Hepatocyte (in vitro differentiated cells): ENCODE results near the gene DNAJB13.

Experiments
- CTCF ChIP-seq: fragments of 200-600 bp; sonication (generic); IDR thresholded peaks from 2 replicates; pipeline ENCODE4 v1.5.1; 2016; ENCODE audit warnings: antibody characterized with exemption, mild to moderate bottlenecking; ENCODE audit not compliant: poor library complexity
- EZH2 ChIP-seq: fragments of 200-600 bp; sonication (generic); IDR thresholded peaks from 2 replicates; pipeline ENCODE4 v1.6.1; 2016; ENCODE audit warnings: antibody characterized with exemption, mild to moderate bottlenecking, borderline replicate concordance
- EZH2phosphoT487 ChIP-seq: fragments of 200-600 bp; sonication (generic); IDR thresholded peaks from one replicate; pipeline ENCODE4 v1.6.1; 2018; ENCODE audit warnings: antibody characterized with exemption, mild to moderate bottlenecking, low read depth, moderate library complexity; ENCODE audit not compliant: unreplicated experiment, severe bottlenecking

GRCh38 chr11:74010306-74011300 is 59.8 kb downstream of the DNAJB13 start:
- TF ChIP-seq EZH2 = no peak
- no peak for TF ChIP-seq CTCF
- no peak for TF ChIP-seq EZH2phosphoT487
